Measurements from ENCODE around the gene TANC1. TPM values are rescaled to one million over a fixed set of nuclear protein-coding genes. Genes with fewer than 3 reads are reported as not detected.

Gene TANC1
- polyA plus RNA-seq, 1 donor (not counting 4 experiments of a cell fraction or from before 2014, with no cell fraction given): 33.5 TPM

GRCh38 chr2:159138642-159139182 lies 170.3 kb downstream of the TANC1 start:
- FAIRE-seq: no peak
- H3K9ac ChIP-seq (ENCODE audit: control insufficient read depth, extremely low read depth, insufficient read depth, low read length): no peak overlapping the region

DNA sequence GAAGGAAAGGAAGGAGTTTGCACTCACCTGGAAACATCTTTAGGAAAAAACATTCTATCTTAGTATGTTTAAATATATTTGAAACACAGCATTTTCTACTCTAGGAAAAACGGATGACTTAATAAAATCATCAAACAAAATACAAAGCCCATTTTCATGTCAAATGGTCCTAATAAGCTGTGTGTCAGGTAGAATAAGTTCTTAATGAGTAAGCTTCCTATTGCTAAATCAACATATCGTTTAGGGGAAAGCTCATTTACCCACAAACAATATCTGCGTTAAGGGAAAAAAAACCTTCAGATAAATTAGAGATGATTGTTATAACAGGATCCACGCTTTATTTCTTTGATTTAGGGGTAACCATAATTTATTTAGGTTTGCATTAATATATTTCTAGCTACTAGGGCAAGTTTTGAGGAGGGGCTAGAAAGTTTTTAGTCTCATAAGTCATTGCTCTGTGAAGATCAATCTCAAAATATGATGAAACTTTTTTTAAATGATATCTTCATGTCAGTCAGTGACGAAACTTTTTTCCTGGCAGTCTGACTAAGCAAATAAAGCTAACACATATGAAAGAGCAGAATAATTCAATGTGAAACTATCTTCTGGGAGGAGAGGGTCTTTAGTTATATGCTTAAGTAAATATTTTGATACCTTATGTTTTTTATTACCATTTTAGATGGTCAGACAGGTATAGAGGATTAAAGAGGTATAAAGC lies 170.9 kb downstream of the TANC1 start:
- Histone ChIP-seq H3K4me3 (ENCODE audit: control insufficient read depth in 2 of 3, extremely low read depth in 1 of 3, insufficient read depth in 2 of 3, low read depth in 1 of 3, low read length in 3 of 3) (no peak overlapping the region), H3K79me2 (ENCODE audit: control insufficient read depth, insufficient read depth, low read length) (peaks cover 17% of the 10 kb centered on the region), H4K20me1 (ENCODE audit: control insufficient read depth, extremely low read depth, insufficient read depth, low read length) (no peaks in the 10 kb centered on the region), H3K9ac (ENCODE audit: control insufficient read depth, extremely low read depth, insufficient read depth, low read length) (no peak overlapping the region), H3K9me1 (ENCODE audit: control insufficient read depth, extremely low read depth, insufficient read depth, low read length) (no peaks in the 10 kb centered on the region), H2AFZ (ENCODE audit: control insufficient read depth, low read length) (no peak overlapping the region), H3K4me1 (ENCODE audit: control insufficient read depth, extremely low read depth, insufficient read depth, low read length) (peaks cover 58% of the 10 kb centered on the region), H3K36me3 (ENCODE audit: control insufficient read depth in 2 of 2, extremely low read depth in 1 of 2, insufficient read depth in 2 of 2, low read length in 2 of 2) (peaks cover 0 to 6% of the 10 kb centered on the region in 2 experiments), H3K9me3 (ENCODE audit: control insufficient read depth, low read depth, low read length) (no peaks in the 10 kb centered on the region), H3K27ac (ENCODE audit: control insufficient read depth, insufficient read depth, low read length) (peak overlapping the region; percentile 67), H3K27me3 (ENCODE audit: control insufficient read depth, extremely low read depth, insufficient read depth, low read length) (no peaks in the 10 kb centered on the region), H3K4me2 (ENCODE audit: control insufficient read depth, extremely low read depth, insufficient read depth, low read depth, low read length) (peak overlapping the region; percentile 39)
- TF ChIP-seq EZH2 (IDR thresholded peaks at IDR 0.05; ENCODE audit: low read length): no peak
- TF ChIP-seq CTCF (optimal IDR thresholded peaks at IDR 0.05 in 1 of 3, IDR thresholded peaks at IDR 0.05 in 1 of 3, conservative IDR thresholded peaks at IDR 0.05 in 1 of 3; ENCODE audit: extremely low read depth in 1 of 3, insufficient read depth in 2 of 3, low read length in 3 of 3): no peak
- dilution Hi-C loops (cut with MboI; ENCODE audit: extremely low pct_ligation_motif_present, low sequenced_read_pairs): no loop called here
- DNase-seq (ENCODE audit: low read depth, low spot score) (no peak), FAIRE-seq (no peak)

More at GRCh38 chr2:159138642-159139182, 170.3 kb downstream of the TANC1 start:
- no peak for DNase-seq (ENCODE audit: low read depth, low spot score)
- no peaks in the 10 kb centered on the region for H3K9me3 ChIP-seq (ENCODE audit: control insufficient read depth, low read depth, low read length)
- no peaks in the 10 kb centered on the region for H3K9me1 ChIP-seq (ENCODE audit: control insufficient read depth, extremely low read depth, insufficient read depth, low read length)
- no peaks in the 10 kb centered on the region for H4K20me1 ChIP-seq (ENCODE audit: control insufficient read depth, extremely low read depth, insufficient read depth, low read length)
- H3K4me3 ChIP-seq (ENCODE audit: control insufficient read depth in 2 of 3, extremely low read depth in 1 of 3, insufficient read depth in 2 of 3, low read depth in 1 of 3, low read length in 3 of 3): no peak overlapping the region
- TF ChIP-seq EZH2 (IDR thresholded peaks at IDR 0.05; ENCODE audit: low read length): no peak
- TF ChIP-seq CTCF (optimal IDR thresholded peaks at IDR 0.05 in 1 of 3, IDR thresholded peaks at IDR 0.05 in 1 of 3, conservative IDR thresholded peaks at IDR 0.05 in 1 of 3; ENCODE audit: extremely low read depth in 1 of 3, insufficient read depth in 2 of 3, low read length in 3 of 3): no peak
- H3K4me1 ChIP-seq (ENCODE audit: control insufficient read depth, extremely low read depth, insufficient read depth, low read length): peaks cover 60% of the 10 kb centered on the region
- H3K4me2 ChIP-seq (ENCODE audit: control insufficient read depth, extremely low read depth, insufficient read depth, low read depth, low read length): peak overlapping the region; percentile 39
- no peaks in the 10 kb centered on the region for H3K27me3 ChIP-seq (ENCODE audit: control insufficient read depth, extremely low read depth, insufficient read depth, low read length)
- dilution Hi-C loops (cut with MboI; ENCODE audit: extremely low pct_ligation_motif_present, low sequenced_read_pairs): no loop called here
- H2AFZ ChIP-seq (ENCODE audit: control insufficient read depth, low read length): no peak overlapping the region
- peak overlapping the region; percentile 67 for H3K27ac ChIP-seq (ENCODE audit: control insufficient read depth, insufficient read depth, low read length)
- H3K36me3 ChIP-seq (ENCODE audit: control insufficient read depth in 2 of 2, extremely low read depth in 1 of 2, insufficient read depth in 2 of 2, low read length in 2 of 2): peaks cover 0 to 6% of the 10 kb centered on the region in 2 experiments
- peaks cover 20% of the 10 kb centered on the region for H3K79me2 ChIP-seq (ENCODE audit: control insufficient read depth, insufficient read depth, low read length)
